ENCODE results near the gene GDPGP1.

- no peak for TF ChIP-seq POLR2A (IDR thresholded peaks at IDR 0.05)
- TF ChIP-seq CTCF (IDR thresholded peaks at IDR 0.05), result no peak
These were observed 9.0 kb upstream of the GDPGP1 start for GRCh38 chr15:90225047-90225446.
